CD4-positive, alpha-beta T cell treated with Interferon alpha-2 for 1 hour (primary cell): Measurements from ENCODE around the gene HBA2.
"Not testable (repeated sequence)": the region's sequence is repeated elsewhere in the genome, so short reads cannot be mapped to it uniquely, and the experiment has no call there.

ENCODE experiments used
- DNase-seq, 2 donors: peaks; one replicate each; pipeline ENCODE4 v3.0.0-alpha.2; 2020 to 2022

Gene HBA2

DNA sequence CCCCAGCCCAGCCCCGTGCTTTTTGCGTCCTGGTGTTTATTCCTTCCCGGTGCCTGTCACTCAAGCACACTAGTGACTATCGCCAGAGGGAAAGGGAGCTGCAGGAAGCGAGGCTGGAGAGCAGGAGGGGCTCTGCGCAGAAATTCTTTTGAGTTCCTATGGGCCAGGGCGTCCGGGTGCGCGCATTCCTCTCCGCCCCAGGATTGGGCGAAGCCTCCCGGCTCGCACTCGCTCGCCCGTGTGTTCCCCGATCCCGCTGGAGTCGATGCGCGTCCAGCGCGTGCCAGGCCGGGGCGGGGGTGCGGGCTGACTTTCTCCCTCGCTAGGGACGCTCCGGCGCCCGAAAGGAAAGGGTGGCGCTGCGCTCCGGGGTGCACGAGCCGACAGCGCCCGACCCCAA is 3.3 kb downstream of the HBA2 start:
- not testable (repeated sequence) for DNase-seq

DNA sequence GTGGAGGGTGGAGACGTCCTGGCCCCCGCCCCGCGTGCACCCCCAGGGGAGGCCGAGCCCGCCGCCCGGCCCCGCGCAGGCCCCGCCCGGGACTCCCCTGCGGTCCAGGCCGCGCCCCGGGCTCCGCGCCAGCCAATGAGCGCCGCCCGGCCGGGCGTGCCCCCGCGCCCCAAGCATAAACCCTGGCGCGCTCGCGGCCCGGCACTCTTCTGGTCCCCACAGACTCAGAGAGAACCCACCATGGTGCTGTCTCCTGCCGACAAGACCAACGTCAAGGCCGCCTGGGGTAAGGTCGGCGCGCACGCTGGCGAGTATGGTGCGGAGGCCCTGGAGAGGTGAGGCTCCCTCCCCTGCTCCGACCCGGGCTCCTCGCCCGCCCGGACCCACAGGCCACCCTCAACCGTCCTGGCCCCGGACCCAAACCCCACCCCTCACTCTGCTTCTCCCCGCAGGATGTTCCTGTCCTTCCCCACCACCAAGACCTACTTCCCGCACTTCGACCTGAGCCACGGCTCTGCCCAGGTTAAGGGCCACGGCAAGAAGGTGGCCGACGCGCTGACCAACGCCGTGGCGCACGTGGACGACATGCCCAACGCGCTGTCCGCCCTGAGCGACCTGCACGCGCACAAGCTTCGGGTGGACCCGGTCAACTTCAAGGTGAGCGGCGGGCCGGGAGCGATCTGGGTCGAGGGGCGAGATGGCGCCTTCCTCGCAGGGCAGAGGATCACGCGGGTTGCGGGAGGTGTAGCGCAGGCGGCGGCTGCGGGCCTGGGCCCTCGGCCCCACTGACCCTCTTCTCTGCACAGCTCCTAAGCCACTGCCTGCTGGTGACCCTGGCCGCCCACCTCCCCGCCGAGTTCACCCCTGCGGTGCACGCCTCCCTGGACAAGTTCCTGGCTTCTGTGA is 4.1 kb downstream of the HBA2 start, which contains the start of gene HBA1:
Gene HBA1, plus strand, starts transcription at position 204 of the 906 bp plus-strand sequence. Its CDS starts 37 bp downstream, at position 241.
- DNase-seq: peak in 1 of 2 donors; percentile 21

GRCh38 chr16:177394-177822 is 4.7 kb downstream of the HBA2 start:
- DNase-seq: no peak

DNA sequence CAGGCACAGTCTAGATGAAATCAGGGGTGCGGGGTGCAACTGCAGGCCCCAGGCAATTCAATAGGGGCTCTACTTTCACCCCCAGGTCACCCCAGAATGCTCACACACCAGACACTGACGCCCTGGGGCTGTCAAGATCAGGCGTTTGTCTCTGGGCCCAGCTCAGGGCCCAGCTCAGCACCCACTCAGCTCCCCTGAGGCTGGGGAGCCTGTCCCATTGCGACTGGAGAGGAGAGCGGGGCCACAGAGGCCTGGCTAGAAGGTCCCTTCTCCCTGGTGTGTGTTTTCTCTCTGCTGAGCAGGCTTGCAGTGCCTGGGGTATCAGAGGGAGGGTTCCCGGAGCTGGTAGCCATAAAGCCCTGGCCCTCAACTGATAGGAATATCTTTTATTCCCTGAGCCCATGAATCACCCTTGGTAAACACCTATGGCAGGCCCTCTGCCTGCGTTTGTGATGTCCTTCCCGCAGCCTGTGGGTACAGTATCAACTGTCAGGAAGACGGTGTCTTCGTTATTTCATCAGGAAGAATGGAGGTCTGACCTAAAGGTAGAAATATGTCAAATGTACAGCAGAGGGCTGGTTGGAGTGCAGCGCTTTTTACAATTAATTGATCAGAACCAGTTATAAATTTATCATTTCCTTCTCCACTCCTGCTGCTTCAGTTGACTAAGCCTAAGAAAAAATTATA is 5.4 kb downstream of the HBA2 start:
- no peak for DNase-seq

GRCh38 chr16:178668-179015 is 6.0 kb downstream of the HBA2 start:
- DNase-seq: no peak

DNA sequence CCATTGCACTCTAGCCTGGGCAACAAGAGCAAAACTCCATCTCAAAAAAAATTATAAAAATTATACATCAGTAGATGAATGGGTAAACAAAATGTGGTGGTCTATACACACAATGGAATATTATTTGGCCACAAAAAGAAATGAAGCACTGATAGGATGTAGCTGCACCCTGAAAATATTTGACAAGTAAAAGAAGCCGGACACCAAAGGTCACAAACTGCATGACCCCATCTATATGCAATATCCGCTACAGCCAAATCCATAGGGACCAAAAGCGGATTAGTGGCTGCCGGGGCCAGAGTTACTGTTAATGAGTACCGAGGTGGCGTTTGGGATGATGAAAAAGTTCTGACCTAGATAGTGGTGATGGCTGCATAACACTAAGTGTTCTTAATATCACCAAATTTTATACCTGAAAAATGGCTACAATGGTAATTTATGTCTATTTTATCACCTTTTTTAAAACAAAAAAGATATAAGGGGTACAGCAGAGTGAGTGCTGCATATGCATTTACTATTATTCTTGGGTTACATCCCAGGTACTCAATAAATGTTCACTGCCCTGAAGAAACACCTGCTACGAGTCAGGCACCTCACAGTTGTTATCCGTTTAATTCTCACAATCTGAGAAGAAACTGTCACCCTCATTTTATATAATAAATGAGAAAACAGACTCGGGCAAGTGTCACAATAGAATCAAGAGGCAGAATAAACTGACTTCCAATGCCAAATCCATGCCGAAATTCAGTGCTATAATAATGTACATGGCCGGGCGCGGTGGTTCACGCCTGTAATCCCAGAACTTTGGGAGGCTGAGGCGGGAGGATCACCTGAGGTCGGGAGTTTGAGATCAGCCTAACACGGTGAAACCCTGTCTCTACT is 6.8 kb downstream of the HBA2 start:
- no peak for DNase-seq

DNA sequence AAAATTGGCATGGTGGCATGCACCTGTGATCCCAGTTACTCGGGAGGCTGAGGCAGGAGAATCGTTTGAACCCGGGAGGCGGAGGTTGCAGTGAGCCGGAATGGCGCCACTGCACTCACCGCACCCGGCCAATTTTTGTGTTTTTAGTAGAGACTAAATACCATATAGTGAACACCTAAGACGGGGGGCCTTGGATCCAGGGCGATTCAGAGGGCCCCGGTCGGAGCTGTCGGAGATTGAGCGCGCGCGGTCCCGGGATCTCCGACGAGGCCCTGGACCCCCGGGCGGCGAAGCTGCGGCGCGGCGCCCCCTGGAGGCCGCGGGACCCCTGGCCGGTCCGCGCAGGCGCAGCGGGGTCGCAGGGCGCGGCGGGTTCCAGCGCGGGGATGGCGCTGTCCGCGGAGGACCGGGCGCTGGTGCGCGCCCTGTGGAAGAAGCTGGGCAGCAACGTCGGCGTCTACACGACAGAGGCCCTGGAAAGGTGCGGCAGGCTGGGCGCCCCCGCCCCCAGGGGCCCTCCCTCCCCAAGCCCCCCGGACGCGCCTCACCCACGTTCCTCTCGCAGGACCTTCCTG is 7.5 kb downstream of the HBA2 start, which contains the start of gene HBQ1:
Gene HBQ1, plus strand, starts transcription at position 359 of the 575 bp plus-strand sequence. Its CDS starts 28 bp downstream, at position 387.
- DNase-seq: peak; percentile 4 to 36

DNA sequence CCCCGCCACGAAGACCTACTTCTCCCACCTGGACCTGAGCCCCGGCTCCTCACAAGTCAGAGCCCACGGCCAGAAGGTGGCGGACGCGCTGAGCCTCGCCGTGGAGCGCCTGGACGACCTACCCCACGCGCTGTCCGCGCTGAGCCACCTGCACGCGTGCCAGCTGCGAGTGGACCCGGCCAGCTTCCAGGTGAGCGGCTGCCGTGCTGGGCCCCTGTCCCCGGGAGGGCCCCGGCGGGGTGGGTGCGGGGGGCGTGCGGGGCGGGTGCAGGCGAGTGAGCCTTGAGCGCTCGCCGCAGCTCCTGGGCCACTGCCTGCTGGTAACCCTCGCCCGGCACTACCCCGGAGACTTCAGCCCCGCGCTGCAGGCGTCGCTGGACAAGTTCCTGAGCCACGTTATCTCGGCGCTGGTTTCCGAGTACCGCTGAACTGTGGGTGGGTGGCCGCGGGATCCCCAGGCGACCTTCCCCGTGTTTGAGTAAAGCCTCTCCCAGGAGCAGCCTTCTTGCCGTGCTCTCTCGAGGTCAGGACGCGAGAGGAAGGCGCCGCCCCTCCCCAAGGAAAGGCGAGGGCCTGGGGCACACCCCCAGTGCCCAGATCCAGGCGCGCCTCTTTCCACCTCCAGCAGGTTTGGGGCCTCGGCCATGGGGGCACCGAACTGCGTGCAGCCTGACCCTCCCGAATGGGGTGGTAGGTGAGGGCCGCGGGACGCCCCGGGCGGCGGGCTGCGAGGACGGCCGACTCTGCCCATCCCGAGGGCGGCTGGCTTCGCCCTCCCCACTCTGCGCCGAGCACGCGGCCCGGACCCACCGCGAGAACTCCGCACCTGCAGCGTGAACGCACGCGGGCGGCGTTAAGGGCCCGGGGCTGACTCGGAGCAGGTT is 8.2 kb downstream of the HBA2 start:
- peak; percentile 79 to 88 for DNase-seq

DNA sequence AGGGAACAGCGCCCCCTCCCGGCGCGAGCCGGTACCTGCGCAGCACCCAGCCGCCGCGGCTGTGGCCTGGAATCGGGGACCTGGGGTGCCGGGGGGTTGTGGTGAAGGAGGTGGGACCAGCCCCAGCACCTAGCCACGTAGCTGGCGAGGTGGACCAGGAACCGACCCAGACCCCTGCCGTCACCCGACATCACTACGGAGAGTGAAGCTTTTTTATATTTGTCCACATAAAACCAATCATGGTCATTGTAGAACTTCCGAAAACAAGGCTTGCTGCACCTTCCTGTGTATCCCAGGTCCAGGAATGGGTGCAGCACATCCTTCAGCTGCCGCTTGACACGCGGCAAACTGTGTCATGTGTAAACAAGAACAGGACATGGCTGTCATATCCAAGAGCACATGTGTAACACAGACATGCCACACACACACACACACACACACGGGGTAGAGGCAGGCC is 8.9 kb downstream of the HBA2 start:
- no peak for DNase-seq

GRCh38 chr16:183005-183404 is 10.3 kb downstream of the HBA2 start:
- DNase-seq: no peak

DNA sequence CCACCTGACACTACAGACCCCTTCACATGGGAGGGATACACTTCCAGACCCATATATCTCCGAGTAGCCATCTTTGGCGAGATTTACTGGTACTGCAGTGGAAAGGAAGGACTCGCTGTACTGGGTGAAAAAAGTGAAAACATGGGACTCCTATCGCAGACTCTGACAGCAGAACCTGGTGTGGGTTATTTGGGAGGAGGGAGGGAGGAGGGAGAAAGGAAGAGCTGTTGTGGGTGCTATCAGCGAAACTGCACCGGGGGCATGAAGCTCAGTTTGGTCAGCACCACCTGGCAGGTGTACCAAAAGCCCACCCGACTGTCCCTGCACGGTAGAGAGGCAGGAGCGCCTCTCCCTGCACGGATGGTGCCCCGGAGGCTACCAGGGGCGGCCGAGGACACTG is 12.5 kb downstream of the HBA2 start:
- no peak for DNase-seq

- no peak for DNase-seq
Observed at GRCh38 chr16:185691-186090, 13.0 kb downstream of the HBA2 start.

DNA sequence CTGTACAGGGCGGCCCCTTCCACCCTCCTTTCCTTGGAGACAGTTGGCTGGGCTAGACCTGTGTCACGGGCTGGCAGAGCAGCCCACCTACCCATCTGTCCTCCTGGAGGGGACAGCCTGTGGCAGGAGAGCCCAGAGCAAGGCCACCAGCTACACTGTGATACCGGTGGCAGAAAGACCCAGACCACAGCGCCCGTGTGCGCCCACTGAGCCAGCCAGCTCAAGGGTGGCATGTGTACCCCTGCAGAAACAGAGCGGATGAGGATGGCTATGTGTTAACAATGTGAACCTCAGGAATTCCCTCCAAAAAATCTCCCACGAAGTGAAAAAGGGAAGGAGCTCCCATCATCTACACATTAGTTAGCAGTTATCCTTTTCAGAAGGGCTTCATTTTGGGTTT is 14.7 kb downstream of the HBA2 start:
- no peak for DNase-seq

GRCh38 chr16:188674-189073 is 16.0 kb downstream of the HBA2 start:
- peak in 1 of 2 donors; percentile 39 for DNase-seq

DNA sequence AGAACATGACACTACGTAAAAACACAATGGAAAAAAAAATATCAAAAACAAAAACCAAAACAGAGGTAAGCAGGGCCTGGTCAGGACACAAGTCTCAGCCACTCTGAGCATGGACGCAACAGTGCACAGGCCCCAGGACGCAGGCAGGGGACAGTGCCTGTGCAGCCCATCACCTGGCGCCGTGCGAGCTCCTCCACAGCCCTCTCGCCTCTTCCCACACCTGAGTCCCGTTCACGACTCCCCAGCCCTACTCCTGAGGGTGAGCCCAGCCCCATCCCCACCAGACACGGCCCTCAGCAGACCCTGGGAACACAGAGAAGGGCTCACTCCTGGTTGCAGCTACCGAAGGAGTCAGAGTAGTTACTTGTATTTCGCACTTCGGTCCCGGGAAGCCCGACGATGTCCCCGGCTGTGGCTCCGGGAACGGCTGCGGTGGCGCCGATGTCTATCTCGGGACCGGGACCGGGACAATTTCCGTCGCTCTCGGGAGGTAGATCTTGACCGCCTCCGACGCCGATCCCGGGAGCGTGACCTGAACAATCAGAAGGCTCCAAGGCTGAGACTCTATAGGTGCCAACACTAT is 17.0 kb downstream of the HBA2 start:
- DNase-seq: no peak

- no peak for DNase-seq
Observed at GRCh38 chr16:191831-192230, 19.2 kb downstream of the HBA2 start.

DNA sequence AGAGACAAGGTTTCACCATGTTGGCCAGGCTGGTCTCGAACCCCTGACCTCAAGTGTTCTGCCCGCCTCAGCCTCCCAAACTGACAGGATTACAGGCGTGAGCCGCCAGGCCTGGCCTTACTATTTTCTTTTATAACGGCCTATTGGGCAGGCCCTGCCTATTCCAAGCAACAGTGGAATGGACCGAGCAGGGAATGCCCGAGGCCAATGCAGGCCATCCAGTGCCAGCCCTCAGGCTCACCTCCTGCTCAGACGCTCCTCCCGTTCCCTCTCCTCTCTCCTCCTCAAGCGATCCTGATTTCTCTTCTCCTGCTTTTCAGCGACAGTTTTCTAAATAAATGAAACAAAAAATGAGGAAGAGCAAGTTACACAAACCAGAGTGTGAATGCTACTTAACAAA is 20.0 kb downstream of the HBA2 start:
- no peak for DNase-seq

GRCh38 chr16:193441-193840 is 20.8 kb downstream of the HBA2 start:
- no peak for DNase-seq

DNA sequence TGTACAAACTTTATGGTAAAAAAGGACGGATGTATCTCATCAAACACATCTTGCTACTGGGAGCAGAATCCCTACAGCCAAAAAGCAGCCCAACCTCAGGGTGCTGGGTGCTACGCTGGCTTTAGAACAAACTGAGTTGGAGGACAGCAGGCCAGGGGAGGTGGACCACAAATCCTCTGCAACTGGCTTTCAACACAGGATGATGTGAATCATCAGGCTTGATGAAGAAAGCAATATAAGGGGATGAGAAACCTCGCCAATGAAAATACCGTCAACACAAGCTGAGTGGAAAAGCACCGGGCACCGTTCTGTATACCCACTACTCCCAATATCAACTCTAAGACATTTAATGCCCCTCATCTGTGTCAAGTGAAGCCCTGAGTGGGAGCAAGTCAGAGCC is 21.8 kb downstream of the HBA2 start:
- DNase-seq: no peak

DNA sequence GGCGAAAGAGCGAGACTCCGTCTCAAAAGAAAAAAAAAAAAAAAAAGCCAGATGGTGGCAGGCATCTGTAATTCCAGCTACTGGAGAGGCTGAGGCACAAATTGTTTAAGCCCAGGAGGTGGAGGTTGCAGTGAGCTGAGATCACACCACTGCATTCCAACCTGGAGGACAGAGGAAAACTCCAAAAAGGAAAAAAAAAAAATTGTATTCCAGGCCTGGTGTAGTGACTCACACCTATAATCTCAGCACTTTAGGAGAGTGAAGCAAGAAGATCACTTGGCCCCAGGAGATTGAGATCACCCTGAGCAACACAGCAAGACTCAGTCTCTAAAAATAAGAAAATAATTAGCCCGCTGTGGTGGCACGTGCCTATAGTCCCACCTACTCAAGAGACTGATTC is 27.7 kb downstream of the HBA2 start:
- no peak for DNase-seq

GRCh38 chr16:203246-203645 is 30.6 kb downstream of the HBA2 start:
- no peak for DNase-seq
